GM19023 (cell line): ENCODE measurements around the gene ATP1B4.
A peak's percentile ranks its signal among the peaks of the same experiment; 100 is the strongest.
"Not testable (repeated sequence)": the region's sequence is repeated elsewhere in the genome, so short reads cannot be mapped to it uniquely, and the experiment has no call there.

ENCODE experiments used
- ATAC-seq: cut with Tn5 transposase; IDR thresholded peaks from one replicate; pipeline ENCODE4 v1.9.1; 2021; ENCODE audit warnings: mild to moderate bottlenecking, moderate library complexity; ENCODE audit not compliant: unreplicated experiment

ATP1B4 gene

GRCh38 chrX:120361764-120362305 is at the start of gene ATP1B4:
Gene ATP1B4, plus strand, starts transcription at chrX:120362089. Its CDS starts 80 bp downstream, at chrX:120362169.
- ATAC-seq: no peak

DNA sequence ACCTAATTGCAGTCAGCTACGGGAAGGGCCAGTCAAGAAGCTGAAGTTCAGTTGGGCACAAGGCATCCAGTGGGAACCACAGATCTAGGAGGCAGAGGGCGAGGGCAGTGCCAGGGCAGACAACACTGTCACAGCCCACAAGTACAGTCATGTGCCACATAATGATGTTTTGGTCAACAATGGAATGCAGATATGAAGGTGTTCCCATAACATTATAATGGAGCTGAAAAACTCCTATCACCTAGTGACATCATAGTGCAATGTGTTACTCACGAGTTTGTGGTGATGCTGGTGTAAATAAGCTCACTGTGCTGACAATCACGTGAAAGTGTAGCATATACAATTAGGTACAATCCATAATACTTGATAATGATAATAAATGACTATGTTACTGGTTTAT is 46.1 kb upstream of the ATP1B4 start:
- no peak for ATAC-seq

- ATAC-seq: no peak
Measured at GRCh38 chrX:120316587-120317283, 45.2 kb upstream of the ATP1B4 start.

GRCh38 chrX:120318411-120318810 is 43.5 kb upstream of the ATP1B4 start:
- no peak for ATAC-seq

GRCh38 chrX:120321520-120322281 is 40.2 kb upstream of the ATP1B4 start:
- ATAC-seq: no peak

DNA sequence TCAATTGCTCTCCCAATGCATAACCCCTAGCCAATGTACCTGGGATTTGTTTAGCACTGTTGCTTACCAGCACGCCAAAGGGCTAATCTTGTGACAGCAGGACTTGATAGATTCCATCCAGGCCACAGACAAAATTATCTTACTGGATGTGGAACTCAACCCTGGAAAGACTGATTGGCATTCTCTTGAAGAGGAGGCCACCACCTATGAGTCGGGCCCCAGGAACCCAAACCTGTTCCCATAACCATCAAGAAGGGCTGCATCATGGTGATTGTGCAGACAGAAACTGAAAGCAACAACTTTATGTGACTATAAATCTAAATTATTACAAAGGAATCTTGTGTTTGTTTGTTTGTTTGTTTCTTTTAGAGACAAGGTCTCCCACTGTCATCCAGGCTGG is 30.8 kb upstream of the ATP1B4 start:
- no peak for ATAC-seq

DNA sequence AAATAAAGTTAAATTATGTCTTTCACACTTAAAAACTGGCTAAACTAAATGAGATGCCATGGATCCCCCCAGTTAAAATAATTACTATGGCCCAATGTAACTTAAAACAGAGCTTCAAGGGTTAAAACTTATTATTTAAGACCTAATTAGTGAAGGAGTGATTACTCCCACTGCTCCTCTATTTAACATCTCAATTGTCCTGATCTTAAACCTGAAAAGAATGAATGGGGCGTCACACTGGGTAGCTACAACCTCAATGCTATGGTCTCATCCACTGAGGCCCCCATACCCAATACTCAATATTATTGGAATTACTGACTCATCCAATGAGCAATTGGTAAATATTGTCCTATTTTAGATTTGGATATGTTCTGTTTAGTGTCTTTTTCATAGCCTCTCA is 29.5 kb upstream of the ATP1B4 start:
- no peak for ATAC-seq

GRCh38 chrX:120334151-120334550 is 27.7 kb upstream of the ATP1B4 start:
- ATAC-seq: no peak

DNA sequence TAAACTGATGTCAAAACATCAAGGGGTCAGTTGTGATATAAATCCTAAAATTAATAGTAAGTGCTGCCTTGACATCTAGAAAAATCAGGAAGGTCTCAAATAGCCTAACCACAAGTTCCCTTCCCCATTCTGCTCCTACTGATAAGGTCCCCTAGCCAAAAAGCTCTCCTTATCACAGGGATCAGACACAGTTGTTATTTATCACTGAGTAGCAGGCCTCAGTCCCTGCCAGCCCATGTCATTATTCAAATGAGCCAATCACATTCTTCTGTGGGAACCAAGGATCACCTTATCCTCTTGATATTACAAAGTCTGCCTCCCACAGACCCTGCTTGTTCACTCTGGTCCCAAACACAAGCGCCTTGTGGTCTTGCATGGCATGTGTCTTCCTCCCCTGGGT is 27.3 kb upstream of the ATP1B4 start:
- ATAC-seq: no peak

GRCh38 chrX:120335289-120335688 is 26.6 kb upstream of the ATP1B4 start:
- no peak for ATAC-seq

DNA sequence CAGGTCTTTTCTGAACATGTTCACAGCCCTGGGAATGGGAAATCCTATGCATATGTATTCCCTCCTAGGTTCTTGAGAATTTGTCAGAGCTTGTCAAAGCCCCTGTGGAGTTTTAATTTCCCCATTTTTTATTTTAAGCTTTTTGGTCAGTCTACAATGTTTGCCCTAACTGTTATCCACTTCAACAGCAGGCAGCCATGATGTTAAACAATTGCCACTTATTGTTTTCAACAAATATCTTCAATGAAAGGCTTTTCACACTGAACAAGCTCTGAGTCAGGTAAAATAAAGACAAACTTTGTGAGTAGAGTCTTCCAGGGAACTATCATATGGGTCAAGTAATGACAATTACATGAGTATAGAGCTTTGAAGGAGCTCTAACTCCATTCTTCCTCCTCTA is 25.0 kb upstream of the ATP1B4 start:
- no peak for ATAC-seq

DNA sequence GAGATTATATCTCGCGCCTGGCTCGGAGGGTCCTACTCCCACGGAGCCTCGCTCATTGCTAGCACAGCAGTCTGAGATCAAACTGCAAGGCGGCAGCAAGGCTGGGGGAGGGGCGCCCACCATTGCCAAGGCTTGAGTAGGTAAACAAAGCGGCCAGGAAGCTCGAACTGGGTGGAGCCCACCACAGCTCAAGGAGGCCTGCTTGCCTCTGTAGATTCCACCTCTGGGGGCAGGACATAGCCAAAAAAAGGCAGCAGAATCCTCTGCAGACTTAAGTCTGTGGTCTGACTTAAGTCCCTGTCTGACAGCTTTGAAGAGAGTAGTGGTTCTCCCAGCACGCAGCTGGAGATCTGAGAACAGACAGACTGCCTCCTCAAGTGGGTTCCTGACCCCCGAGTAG is 17.3 kb upstream of the ATP1B4 start:
- ATAC-seq: not testable (repeated sequence)

- no peak for ATAC-seq
Measured at GRCh38 chrX:120350450-120351138, 11.3 kb upstream of the ATP1B4 start.

GRCh38 chrX:120356084-120356483 is 5.8 kb upstream of the ATP1B4 start:
- no peak for ATAC-seq

- no peak for ATAC-seq
Measured at GRCh38 chrX:120357186-120357585, 4.7 kb upstream of the ATP1B4 start.

DNA sequence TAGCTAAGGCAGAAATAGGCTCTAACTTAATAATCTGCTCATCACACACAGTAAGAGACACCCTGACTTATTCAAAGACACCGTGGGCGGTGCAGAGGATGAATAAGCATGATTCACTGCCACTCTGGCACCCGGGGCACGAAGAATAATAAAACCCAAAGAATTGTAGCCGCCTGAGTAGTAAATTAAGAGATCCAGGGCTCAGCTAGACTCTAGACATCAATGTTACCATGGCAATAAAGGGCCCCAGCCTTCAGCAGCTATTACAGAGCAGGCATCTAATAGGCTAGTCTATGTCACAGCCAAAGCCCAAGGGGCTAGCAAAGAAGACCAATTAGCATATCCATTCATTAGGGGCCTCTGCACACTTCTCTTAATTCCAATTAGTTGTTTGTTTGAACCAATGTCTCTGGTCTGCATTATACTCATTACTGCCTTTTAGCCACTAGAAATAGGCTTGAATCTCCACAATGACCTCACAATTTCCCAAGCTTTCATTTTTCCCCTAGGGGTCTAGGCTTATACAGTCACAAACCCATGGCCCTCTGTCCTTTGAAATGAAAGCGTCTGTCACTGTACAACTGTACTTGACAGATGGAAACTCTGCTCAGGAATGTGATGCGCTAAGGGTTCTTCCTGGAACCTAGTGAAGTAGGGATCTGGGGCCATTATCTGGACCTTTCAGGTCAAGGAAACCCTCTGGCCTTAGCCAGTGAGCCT is 3.0 kb upstream of the ATP1B4 start:
- ATAC-seq: no peak

- ATAC-seq: peak; percentile 79
Measured at GRCh38 chrX:120365320-120365719, 3.4 kb downstream of the ATP1B4 start.

DNA sequence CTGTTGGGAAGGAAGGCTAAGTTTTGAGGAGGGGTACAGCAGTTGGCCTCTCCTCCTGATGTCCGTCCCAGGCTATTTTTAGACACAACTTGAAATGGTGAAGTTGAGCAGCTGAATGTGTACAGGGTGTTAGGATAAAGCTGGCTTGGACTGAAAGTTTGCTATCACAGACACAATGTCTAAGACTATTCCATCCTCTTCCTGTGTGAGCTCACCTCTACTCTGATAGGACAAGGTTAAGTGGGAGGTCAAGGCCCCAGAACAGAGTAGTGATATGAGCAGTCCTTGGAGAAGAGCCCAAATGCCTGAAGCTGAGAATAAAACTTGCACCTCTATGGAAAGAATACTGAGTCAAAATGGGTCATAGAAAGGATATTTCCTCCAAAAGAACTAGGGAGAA is 4.1 kb downstream of the ATP1B4 start:
- no peak for ATAC-seq

DNA sequence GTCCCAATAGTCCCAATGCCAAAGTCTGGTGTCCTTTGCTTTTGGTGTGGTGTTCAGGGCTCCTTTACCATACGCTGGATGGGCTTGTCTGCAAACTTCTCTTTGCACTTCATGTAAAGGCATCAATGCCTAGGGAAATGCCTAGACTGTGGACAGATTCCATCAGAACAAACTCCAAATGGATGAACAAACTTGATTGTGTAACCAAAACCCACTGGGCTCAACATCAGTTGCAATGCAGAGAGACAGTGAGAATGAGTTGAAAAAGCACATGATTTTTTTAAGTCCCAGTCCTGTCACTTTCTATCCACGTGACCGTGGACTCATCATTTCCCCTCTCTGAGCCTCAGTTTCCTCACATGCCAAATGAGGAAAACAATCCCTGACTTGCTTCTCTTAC is 4.9 kb downstream of the ATP1B4 start:
- no peak for ATAC-seq

DNA sequence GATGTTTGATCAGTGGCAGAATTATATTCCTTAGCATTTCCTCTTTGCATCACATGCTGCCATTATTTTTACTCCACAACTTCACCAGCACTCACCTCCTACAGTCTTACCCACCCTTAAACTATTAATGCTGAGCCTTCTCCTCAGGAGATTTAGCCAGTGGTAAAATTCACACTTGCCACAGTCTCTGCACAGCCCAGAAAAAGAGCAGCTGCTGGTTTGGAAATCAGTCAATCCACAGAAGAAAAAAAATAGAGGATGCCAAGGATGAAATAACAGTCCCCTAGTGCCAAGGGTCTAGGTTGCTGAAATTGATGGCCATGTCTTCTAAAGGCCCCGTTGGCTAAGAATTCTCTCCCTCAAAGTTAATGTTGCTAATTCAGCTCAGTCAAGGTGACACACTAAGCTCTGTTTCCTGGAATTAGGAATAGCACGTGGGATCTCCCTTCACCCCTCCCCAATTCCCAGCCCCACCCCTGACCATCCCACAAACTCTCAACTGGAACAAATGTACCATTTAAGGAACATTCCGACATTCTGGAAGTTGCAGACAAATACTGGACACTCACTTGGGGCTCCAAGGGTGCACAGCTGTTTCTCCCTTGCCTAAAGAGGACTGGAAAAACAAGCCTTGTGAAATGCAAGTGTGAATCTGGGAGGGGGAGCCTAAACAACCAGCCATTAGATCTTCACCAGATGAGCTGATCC is 5.7 kb downstream of the ATP1B4 start:
- no peak for ATAC-seq
